GM12878 (cell line): ENCODE data around the gene PLPP6.

Experiments used
- MYC ChIP-seq: IDR thresholded peaks from 2 replicates; pipeline ENCODE4 v1.6.1; 2011; ENCODE audit warnings: mild to moderate bottlenecking, low read length, moderate library complexity, inconsistent platforms; ENCODE audit not compliant: insufficient read depth, insufficient replicate concordance, insufficient read length, severe bottlenecking
- NFIC ChIP-seq: IDR thresholded peaks from 2 replicates; pipeline ENCODE4 v1.6.1; 2012; ENCODE audit warnings: low read depth, mild to moderate bottlenecking, inconsistent platforms, low read length, moderate library complexity
- NR2C2 ChIP-seq: IDR thresholded peaks from 2 replicates; pipeline ENCODE4 v1.6.1; 2011; ENCODE audit warnings: borderline replicate concordance, low read depth; ENCODE audit not compliant: control insufficient read depth, insufficient read length
- POLR2A ChIP-seq: IDR thresholded peaks from 2 replicates; pipeline ENCODE4 v1.6.1; 2011; ENCODE audit warnings: low read depth, mild to moderate bottlenecking, low read length
- RFX5 ChIP-seq: IDR thresholded peaks from 2 replicates; pipeline ENCODE4 v1.6.1; 2011; ENCODE audit warnings: low read depth, low read length, improper control_type of control experiment
- SIN3A ChIP-seq: IDR thresholded peaks from 2 replicates; pipeline ENCODE4 v1.6.1; 2012; ENCODE audit warnings: low read depth, low read length, improper control_type of control experiment
- SREBF1 ChIP-seq: IDR thresholded peaks from 2 replicates; pipeline ENCODE4 v1.6.1; 2012; ENCODE audit warnings: mild to moderate bottlenecking, low read length
- SRF ChIP-seq, 2 experiments: IDR thresholded peaks; 2 replicates each; pipeline ENCODE4 v1.6.1; 2011; ENCODE audit warnings: low read depth in 2 of 2, low read length in 2 of 2, mild to moderate bottlenecking in 1 of 2, moderate library complexity in 1 of 2
- ZNF384 ChIP-seq: IDR thresholded peaks from 2 replicates; pipeline ENCODE4 v1.6.1; 2012; ENCODE audit warnings: low read depth, mild to moderate bottlenecking, low read length, improper control_type of control experiment, borderline replicate concordance
- TF ChIP-seq, protein P1 (sequence below): IDR thresholded peaks from 2 replicates; pipeline ENCODE4 v1.6.1; 2011; ENCODE audit warnings: low read depth, mild to moderate bottlenecking, low read length, moderate library complexity, borderline replicate concordance; ENCODE audit errors: extremely low read depth
- TF ChIP-seq, protein P2 (sequence below), 3 experiments: IDR thresholded peaks in 2 of 3; conservative IDR thresholded peaks in 1 of 3; 2 replicates each; pipeline ENCODE4 v1.5.1; 2011; ENCODE audit warnings: low read depth in 3 of 3, low read length in 3 of 3, mild to moderate bottlenecking in 3 of 3, control low read depth in 2 of 3, moderate library complexity in 2 of 3, inconsistent platforms in 1 of 3, mixed read lengths in 1 of 3; ENCODE audit not compliant: control insufficient read depth in 2 of 3, insufficient read depth in 1 of 3; ENCODE audit errors: extremely low read depth in 1 of 3
- TF ChIP-seq, protein P3 (sequence below): fragments of 450-650 bp; conservative IDR thresholded peaks from 2 replicates; pipeline ENCODE4 v1.6.1; 2017; ENCODE audit warnings: mild to moderate bottlenecking, moderate library complexity
- TF ChIP-seq, protein P4 (sequence below): IDR thresholded peaks from 2 replicates; pipeline ENCODE4 v1.6.1; 2011; ENCODE audit warnings: low read depth, low read length, improper control_type of control experiment, borderline replicate concordance
- TF ChIP-seq, protein P5 (sequence below): fragments of 450-650 bp; formaldehyde crosslinking; IDR thresholded peaks from 2 replicates; pipeline ENCODE4 v1.5.0; 2022; ENCODE audit warnings: mild to moderate bottlenecking, missing genetic modification characterization

DNA sequence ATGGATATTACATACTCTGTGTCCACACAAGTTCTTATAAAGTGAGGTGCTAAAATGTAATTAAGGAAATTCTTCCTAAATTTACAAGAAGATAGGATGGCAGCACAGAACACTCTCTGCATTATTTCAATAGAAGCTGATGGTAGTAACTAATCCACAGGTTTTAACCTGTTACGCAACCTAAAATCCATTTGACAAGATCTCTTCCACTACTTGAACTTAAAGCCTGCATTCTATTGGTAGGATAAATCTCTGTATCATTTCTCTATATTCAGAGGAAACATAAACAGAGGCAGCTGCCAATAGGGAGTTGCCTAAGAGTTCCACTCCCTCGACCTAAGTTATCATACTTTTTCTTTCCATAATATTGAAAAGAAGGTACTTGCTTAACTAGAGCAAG lies 38.8 kb downstream of the PLPP6 start:
- TF ChIP-seq, protein P1, sequence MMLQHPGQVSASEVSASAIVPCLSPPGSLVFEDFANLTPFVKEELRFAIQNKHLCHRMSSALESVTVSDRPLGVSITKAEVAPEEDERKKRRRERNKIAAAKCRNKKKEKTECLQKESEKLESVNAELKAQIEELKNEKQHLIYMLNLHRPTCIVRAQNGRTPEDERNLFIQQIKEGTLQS = no peak
- TF ChIP-seq RFX5 (no peak), SREBF1 (no peak), MYC (no peak), NR2C2 (no peak), NFIC (no peak), SRF (IDR thresholded peaks at IDR 0.05; ENCODE audit: low read depth in 2 of 2, low read length in 2 of 2) (no peak), ZNF384 (no peak), SIN3A (no peak), POLR2A (no peak)
- TF ChIP-seq, protein P2, sequence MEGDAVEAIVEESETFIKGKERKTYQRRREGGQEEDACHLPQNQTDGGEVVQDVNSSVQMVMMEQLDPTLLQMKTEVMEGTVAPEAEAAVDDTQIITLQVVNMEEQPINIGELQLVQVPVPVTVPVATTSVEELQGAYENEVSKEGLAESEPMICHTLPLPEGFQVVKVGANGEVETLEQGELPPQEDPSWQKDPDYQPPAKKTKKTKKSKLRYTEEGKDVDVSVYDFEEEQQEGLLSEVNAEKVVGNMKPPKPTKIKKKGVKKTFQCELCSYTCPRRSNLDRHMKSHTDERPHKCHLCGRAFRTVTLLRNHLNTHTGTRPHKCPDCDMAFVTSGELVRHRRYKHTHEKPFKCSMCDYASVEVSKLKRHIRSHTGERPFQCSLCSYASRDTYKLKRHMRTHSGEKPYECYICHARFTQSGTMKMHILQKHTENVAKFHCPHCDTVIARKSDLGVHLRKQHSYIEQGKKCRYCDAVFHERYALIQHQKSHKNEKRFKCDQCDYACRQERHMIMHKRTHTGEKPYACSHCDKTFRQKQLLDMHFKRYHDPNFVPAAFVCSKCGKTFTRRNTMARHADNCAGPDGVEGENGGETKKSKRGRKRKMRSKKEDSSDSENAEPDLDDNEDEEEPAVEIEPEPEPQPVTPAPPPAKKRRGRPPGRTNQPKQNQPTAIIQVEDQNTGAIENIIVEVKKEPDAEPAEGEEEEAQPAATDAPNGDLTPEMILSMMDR (IDR thresholded peaks at IDR 0.05 in 2 of 3, conservative IDR thresholded peaks at IDR 0.05 in 1 of 3; ENCODE audit: control insufficient read depth in 2 of 3, extremely low read depth in 1 of 3, insufficient read depth in 1 of 3, low read depth in 3 of 3, low read length in 3 of 3) = no peak
- TF ChIP-seq, protein P3, sequence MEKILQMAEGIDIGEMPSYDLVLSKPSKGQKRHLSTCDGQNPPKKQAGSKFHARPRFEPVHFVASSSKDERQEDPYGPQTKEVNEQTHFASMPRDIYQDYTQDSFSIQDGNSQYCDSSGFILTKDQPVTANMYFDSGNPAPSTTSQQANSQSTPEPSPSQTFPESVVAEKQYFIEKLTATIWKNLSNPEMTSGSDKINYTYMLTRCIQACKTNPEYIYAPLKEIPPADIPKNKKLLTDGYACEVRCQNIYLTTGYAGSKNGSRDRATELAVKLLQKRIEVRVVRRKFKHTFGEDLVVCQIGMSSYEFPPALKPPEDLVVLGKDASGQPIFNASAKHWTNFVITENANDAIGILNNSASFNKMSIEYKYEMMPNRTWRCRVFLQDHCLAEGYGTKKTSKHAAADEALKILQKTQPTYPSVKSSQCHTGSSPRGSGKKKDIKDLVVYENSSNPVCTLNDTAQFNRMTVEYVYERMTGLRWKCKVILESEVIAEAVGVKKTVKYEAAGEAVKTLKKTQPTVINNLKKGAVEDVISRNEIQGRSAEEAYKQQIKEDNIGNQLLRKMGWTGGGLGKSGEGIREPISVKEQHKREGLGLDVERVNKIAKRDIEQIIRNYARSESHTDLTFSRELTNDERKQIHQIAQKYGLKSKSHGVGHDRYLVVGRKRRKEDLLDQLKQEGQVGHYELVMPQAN = no peak
- TF ChIP-seq, protein P4, sequence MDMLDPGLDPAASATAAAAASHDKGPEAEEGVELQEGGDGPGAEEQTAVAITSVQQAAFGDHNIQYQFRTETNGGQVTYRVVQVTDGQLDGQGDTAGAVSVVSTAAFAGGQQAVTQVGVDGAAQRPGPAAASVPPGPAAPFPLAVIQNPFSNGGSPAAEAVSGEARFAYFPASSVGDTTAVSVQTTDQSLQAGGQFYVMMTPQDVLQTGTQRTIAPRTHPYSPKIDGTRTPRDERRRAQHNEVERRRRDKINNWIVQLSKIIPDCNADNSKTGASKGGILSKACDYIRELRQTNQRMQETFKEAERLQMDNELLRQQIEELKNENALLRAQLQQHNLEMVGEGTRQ = no peak
- TF ChIP-seq, protein P5, sequence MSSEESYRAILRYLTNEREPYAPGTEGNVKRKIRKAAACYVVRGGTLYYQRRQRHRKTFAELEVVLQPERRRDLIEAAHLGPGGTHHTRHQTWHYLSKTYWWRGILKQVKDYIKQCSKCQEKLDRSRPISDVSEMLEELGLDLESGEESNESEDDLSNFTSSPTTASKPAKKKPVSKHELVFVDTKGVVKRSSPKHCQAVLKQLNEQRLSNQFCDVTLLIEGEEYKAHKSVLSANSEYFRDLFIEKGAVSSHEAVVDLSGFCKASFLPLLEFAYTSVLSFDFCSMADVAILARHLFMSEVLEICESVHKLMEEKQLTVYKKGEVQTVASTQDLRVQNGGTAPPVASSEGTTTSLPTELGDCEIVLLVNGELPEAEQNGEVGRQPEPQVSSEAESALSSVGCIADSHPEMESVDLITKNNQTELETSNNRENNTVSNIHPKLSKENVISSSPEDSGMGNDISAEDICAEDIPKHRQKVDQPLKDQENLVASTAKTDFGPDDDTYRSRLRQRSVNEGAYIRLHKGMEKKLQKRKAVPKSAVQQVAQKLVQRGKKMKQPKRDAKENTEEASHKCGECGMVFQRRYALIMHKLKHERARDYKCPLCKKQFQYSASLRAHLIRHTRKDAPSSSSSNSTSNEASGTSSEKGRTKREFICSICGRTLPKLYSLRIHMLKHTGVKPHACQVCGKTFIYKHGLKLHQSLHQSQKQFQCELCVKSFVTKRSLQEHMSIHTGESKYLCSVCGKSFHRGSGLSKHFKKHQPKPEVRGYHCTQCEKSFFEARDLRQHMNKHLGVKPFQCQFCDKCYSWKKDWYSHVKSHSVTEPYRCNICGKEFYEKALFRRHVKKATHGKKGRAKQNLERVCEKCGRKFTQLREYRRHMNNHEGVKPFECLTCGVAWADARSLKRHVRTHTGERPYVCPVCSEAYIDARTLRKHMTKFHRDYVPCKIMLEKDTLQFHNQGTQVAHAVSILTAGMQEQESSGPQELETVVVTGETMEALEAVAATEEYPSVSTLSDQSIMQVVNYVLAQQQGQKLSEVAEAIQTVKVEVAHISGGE (CRISPR knock-in tag) = no peak
